Subcutaneous adipose tissue (tissue), 4 donors: Measurements from ENCODE around the gene TMEM175. TPM values are rescaled to one million over a fixed set of nuclear protein-coding genes. Genes with fewer than 3 reads are reported as not detected.

Experiments
- CTCF ChIP-seq: fragments of 450-650 bp; IDR thresholded peaks from one replicate; pipeline ENCODE4 v1.5.1; 2016; ENCODE audit warnings: low read depth, mild to moderate bottlenecking, control low read depth, antibody characterized with exemption, moderate library complexity
- total RNA-seq, 4 donors: library from RNA; depleted of rRNA; stranded (reverse); fragments of >200 nt; gene quantifications; one replicate each; pipeline ENCODE4 v1.1.0, GENCODE V29; 2016

The TMEM175 gene
- total RNA-seq, 4 donors from 2014 or later: 18.5 to 38.1 (median 21.4) TPM

DNA sequence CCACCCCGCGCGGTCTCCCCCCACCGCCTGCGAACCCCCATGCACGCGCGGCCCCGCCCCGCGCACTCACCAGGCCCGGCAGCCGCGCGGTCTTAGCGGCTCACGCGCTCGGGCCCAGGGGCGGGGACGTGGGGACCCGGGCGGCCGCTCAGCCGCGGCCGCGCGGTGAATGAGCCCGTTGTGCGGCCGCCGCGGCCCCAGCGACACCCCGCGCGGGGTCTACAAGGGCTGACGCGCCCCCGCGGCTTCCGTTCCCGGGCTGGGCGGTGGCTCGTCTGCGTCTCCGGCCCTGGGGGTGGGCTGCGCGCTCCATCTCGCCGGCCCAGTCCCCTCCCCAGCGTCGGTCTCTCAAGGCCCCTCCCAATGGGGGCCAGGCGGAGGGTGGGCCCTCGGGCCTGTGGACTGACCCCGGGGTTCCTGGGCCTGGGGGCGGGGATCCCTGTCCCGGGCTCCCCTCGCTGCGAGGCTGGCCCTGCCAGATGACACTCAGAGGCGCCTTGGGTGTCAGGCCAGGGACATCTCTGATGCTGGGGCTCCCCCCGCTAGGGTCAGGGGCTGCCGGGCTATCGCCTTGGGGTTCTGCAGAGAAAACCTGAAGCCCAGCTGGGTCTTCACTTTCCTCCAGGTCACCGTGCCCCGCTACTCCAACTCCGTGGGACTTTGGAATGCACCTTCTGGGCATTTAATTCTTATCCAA lies 65.3 kb downstream of the TMEM175 start:
- TF ChIP-seq CTCF: no peak

DNA sequence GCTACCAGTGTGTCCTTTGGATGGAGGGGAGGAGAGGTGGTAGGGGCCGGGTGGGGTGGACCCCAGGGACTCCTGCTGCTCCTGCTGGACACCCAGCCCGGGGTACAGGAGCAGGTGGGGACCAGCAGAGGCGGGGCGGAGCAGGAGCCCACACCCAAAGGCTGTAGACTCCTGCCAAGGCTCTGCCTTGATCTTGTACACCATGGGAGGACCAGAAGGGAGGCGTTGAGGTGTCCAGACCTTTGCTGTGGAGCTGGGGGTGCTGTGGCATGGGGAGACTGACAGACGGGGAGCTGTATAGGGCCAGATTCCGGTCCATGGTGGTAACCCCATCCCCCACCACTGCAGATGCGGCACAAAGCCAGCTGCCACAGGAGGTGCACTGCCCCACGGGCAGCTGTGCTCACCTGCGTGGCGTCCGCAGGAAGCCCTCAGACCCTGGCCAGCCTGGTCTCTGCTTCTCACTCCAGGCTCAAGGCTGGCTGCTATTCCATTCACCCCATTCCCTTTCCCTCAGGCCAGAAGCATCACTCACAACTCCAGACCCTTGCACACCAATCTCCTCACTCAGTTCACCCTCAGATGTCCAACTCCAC lies 65.9 kb downstream of the TMEM175 start:
- TF ChIP-seq CTCF: no peak

DNA sequence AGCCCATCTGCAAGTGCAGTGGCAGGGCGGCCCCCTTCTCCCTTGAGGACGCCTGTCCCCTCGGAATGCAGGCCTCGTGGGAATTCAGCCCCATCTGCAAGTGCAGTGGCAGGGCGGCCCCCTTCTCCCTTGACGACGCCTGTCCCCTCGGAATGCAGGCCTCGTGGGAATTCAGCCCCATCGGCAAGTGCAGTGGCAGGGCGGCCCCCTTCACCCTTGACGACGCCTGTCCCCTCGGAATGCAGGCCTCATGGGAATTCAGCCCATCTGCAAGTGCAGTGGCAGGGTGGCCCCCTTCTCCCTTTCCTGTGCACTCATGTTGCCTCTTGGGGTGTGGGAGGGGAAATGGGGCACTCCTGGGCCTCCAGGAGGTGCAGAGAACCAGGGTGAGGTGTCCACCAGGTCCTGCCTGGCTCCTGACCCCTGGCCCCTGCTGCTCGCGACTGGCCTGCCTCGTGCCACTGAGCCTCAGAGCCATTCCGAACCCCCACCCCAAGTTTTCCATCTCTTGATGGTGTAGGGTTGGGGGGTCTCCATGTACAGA lies 67.7 kb downstream of the TMEM175 start:
- no peak for TF ChIP-seq CTCF

DNA sequence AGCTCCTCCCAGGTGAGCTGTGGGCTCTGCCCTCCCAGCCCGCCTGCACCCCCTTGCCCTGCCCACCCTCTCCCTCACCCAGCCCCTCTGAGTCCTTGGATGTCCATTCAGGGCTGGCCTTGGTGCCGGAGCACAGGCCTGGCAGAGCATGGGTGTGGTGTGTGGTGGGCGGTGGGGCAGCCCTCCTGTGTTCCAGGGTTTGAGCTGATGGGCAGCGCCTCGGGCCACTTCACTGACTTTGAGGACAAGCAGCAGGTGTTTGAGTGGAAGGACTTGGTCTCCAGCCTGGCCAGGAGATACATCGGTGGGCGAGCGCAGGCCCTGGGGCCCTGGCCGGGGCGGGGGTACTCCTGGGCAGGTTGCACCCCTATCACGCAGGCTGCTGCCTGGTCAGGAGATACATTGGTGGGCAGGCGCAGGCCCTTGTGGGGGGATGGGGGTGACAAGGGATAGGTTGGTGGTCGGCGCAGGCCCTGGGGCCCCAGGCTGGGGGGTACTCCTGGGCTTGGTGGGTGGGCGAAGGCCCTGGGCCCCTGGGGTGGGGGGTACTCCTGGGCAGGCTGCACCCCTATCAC lies 68.5 kb downstream of the TMEM175 start:
- TF ChIP-seq CTCF: no peak

- TF ChIP-seq CTCF: no peak
Measured at GRCh38 chr4:1001561-1002130, 69.4 kb downstream of the TMEM175 start.

DNA sequence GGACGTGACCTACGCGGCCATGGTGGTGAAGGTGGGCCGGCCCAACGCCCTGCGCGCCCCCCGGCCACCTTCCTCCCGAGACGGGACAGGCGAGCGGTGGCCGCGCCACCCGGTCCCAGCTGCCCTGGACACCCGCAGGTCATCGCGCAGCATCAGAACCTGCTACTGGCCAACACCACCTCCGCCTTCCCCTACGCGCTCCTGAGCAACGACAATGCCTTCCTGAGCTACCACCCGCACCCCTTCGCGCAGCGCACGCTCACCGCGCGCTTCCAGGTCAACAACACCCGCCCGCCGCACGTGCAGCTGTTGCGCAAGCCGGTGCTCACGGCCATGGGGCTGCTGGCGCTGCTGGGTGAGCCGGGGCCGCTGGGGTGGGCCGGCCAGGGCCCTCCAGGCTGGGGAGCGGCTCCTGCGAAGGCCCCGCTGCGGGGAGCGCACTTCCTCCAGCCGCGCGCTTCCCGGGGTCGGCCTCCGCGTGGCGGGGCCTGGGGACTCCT lies 69.9 kb downstream of the TMEM175 start:
- no peak for TF ChIP-seq CTCF
